Calu3 (cell line): ENCODE measurements around the gene EEF1AKMT1. TPM values are rescaled to one million over a fixed set of nuclear protein-coding genes. Genes with fewer than 3 reads are reported as not detected.
A peak's percentile ranks its signal among the peaks of the same experiment; 100 is the strongest.

Source experiments
- Bru-seq: library from RNA; stranded (reverse); fragments of 400-500 nt; gene quantifications from one replicate; lab custom pipeline; 2021; lab: Mats Ljungman, UMichigan
- BruChase-seq, 2 experiments: library from RNA; stranded (reverse); fragments of 400-500 nt; gene quantifications; one replicate each; lab custom pipeline; 2021; lab: Mats Ljungman, UMichigan
- BruUV-seq: library from RNA; stranded (reverse); fragments of 400-500 nt; replicated peaks from 2 replicates; lab custom pipeline; 2021; lab: Mats Ljungman, UMichigan
- CTCF ChIA-PET: fragments of 300-600 bp; sonication (Branson Sonifier 250); formaldehyde crosslinking; loops from one replicate; lab custom pipeline; 2022; ENCODE audit warnings: antibody characterized with exemption; lab: Charles Lee
- DNase-seq: peaks from one replicate; pipeline ENCODE4 v3.0.0; 2022
- H3K27ac Mint-ChIP-seq: one replicate; pipeline ENCODE4 v1.8.0; 2022; ENCODE audit warnings: mixed read lengths; ENCODE audit not compliant: unreplicated experiment
- H3K27me3 Mint-ChIP-seq: one replicate; pipeline ENCODE4 v1.8.0; 2022; ENCODE audit warnings: mixed read lengths; ENCODE audit not compliant: unreplicated experiment
- H3K36me3 Mint-ChIP-seq: one replicate; pipeline ENCODE4 v1.8.0; 2022; ENCODE audit warnings: mild to moderate bottlenecking, moderate library complexity, mixed read lengths; ENCODE audit not compliant: insufficient read depth, unreplicated experiment
- H3K4me1 Mint-ChIP-seq: one replicate; pipeline ENCODE4 v1.8.0; 2022; ENCODE audit warnings: mild to moderate bottlenecking, low read depth, mixed read lengths; ENCODE audit not compliant: unreplicated experiment
- H3K4me3 Mint-ChIP-seq: one replicate; pipeline ENCODE4 v1.8.0; 2022; ENCODE audit warnings: mild to moderate bottlenecking, low read depth, moderate library complexity, mixed read lengths; ENCODE audit not compliant: unreplicated experiment
- H3K9me3 Mint-ChIP-seq: one replicate; pipeline ENCODE4 v1.8.0; 2022; ENCODE audit warnings: low read depth, mixed read lengths; ENCODE audit not compliant: unreplicated experiment
- intact Hi-C: fragments of 100-400 bp; cut with micrococcal nuclease; formaldehyde crosslinking; loops from one replicate; pipeline ENCODE4 v1.10.0; 2022; ENCODE audit not compliant: unreplicated experiment
- long read RNA-seq: library from polyadenylated mRNA; stranded (forward); transcript quantifications from one replicate; pipeline ENCODE4 v2.0.0, GENCODE V29; 2022
- total RNA-seq: library from RNA; stranded (reverse); gene quantifications from 2 replicates; pipeline ENCODE4 v1.2.3, GENCODE V29; 2022
- TF ChIP-seq, protein P1 (sequence below): fragments of 200-600 bp; IDR thresholded peaks from one replicate; pipeline ENCODE4 v1.8.0; 2022; ENCODE audit warnings: antibody characterized with exemption; ENCODE audit not compliant: unreplicated experiment

The EEF1AKMT1 gene
- 4.6 and 6.0 TPM in 2 replicates for total RNA-seq
- percentile 53 among the genes with signal in this experiment for Bru-seq, nascent RNA
- BruChase-seq, experiment 1, labeled RNA remaining after a 6-hour chase = percentile 43 among the genes with signal in this experiment
- BruChase-seq, experiment 2, labeled RNA remaining after a 2-hour chase = percentile 43 among the genes with signal in this experiment
- long read RNA-seq, partial matches to known transcripts = 0 of 10 reads
- long read RNA-seq, other reads (novel, unspliced or antisense) = 9 of 10 reads

- Mint-ChIP-seq H3K9me3 (no peaks in the 10 kb centered on the region), H3K36me3 (peaks cover 13% of the 10 kb centered on the region), H3K4me1 (peaks cover 10% of the 10 kb centered on the region), H3K27ac (peak within 1 kb of the TSS; percentile 91), H3K4me3 (peak within 1 kb of the TSS; percentile 79), H3K27me3 (no peaks in the 10 kb centered on the region)
- TSS peak; percentile 58 for BruUV-seq
- TF ChIP-seq, protein P1, sequence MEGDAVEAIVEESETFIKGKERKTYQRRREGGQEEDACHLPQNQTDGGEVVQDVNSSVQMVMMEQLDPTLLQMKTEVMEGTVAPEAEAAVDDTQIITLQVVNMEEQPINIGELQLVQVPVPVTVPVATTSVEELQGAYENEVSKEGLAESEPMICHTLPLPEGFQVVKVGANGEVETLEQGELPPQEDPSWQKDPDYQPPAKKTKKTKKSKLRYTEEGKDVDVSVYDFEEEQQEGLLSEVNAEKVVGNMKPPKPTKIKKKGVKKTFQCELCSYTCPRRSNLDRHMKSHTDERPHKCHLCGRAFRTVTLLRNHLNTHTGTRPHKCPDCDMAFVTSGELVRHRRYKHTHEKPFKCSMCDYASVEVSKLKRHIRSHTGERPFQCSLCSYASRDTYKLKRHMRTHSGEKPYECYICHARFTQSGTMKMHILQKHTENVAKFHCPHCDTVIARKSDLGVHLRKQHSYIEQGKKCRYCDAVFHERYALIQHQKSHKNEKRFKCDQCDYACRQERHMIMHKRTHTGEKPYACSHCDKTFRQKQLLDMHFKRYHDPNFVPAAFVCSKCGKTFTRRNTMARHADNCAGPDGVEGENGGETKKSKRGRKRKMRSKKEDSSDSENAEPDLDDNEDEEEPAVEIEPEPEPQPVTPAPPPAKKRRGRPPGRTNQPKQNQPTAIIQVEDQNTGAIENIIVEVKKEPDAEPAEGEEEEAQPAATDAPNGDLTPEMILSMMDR = no peak
- intact Hi-C loops = no loop called here
- peak; percentile 91 for DNase-seq
- CTCF ChIA-PET = no interaction called here
These were observed at the start of gene EEF1AKMT1 for GRCh38 chr13:20773194-20774080. EEF1AKMT1 (minus strand) TSS chr13:20773961; CDS start chr13:20757598, 16,363 bp downstream.

DNA sequence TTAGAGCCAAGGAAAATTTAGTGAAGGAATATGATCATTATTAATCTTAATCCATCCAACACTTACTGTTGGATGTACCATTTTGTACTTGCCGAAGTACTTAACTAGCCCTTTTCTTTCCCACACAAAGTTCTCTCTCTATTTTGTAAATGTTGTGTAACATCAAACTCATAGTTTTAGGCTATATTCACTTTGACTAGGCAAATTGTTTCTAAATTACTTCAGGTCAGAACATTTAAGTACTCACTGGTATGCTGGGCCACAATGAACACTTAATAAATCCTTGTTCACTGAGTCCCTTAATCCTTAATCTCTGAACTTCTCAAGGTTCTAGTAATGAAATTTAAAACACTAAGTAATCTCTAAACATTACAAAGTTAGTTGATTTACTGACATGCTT, 49.3 kb upstream of the EEF1AKMT1 start:
- CTCF ChIA-PET = no interaction called here
- Mint-ChIP-seq H3K9me3 (no peaks in the 10 kb centered on the region), H3K36me3 (no peaks in the 10 kb centered on the region), H3K27me3 (no peaks in the 10 kb centered on the region), H3K27ac (no peak overlapping the region), H3K4me1 (no peaks in the 10 kb centered on the region), H3K4me3 (no peak overlapping the region)
- intact Hi-C loops = no loop called here
- BruUV-seq = no TSS peak
- TF ChIP-seq, protein P1 = no peak
- DNase-seq = no peak

- CTCF ChIA-PET = no interaction called here
- intact Hi-C loops = no loop called here
- DNase-seq = no peak
- peaks cover 2% of the 10 kb centered on the region for H3K36me3 Mint-ChIP-seq
- no peaks in the 10 kb centered on the region for H3K27me3 Mint-ChIP-seq
- H3K4me1 Mint-ChIP-seq = no peaks in the 10 kb centered on the region
- H3K4me3 Mint-ChIP-seq = no peak overlapping the region
- no TSS peak for BruUV-seq
- H3K9me3 Mint-ChIP-seq = no peaks in the 10 kb centered on the region
- TF ChIP-seq, protein P1 = no peak
- no peak overlapping the region for H3K27ac Mint-ChIP-seq
These were observed 48.6 kb upstream of the EEF1AKMT1 start for GRCh38 chr13:20822406-20822805.

GRCh38 chr13:20819715-20820114, 46.0 kb upstream of the EEF1AKMT1 start:
- H3K4me1 Mint-ChIP-seq = no peaks in the 10 kb centered on the region
- H3K9me3 Mint-ChIP-seq = no peaks in the 10 kb centered on the region
- H3K27ac Mint-ChIP-seq = no peak overlapping the region
- H3K36me3 Mint-ChIP-seq = peaks cover 5% of the 10 kb centered on the region
- TF ChIP-seq, protein P1 = no peak
- CTCF ChIA-PET = no interaction called here
- no peaks in the 10 kb centered on the region for H3K27me3 Mint-ChIP-seq
- H3K4me3 Mint-ChIP-seq = no peak overlapping the region
- BruUV-seq = no TSS peak
- intact Hi-C loops = no loop called here
- DNase-seq = no peak
